Esophagus squamous epithelium (tissue), 5 donors: ENCODE measurements around the gene SIM1. TPM values are rescaled to one million over a fixed set of nuclear protein-coding genes. Genes with fewer than 3 reads are reported as not detected.

Experiments
- DNase-seq: peaks from one replicate; lab custom pipeline; 2025; lab: John Stamatoyannopoulos, UW
- H3K27ac ChIP-seq, 4 donors: fragments of 200-600 bp; sonication (generic); one replicate each; pipeline ENCODE4 v1.5.1; 2016 to 2019; ENCODE audit warnings: mild to moderate bottlenecking in 1 of 4
- H3K27me3 ChIP-seq, 4 donors: fragments of 200-600 bp; sonication (generic); 1 replicate in 3 of 4; 2 replicates in 1 of 4; pipeline versions ENCODE4 v1.5.1 to v1.6.0; 2017 to 2021; ENCODE audit warnings: antibody characterized with exemption in 1 of 4
- H3K36me3 ChIP-seq, 3 donors: fragments of 200-600 bp; sonication (generic); one replicate each; pipeline ENCODE4 v1.5.1; 2016 to 2019
- H3K4me1 ChIP-seq, 3 donors: fragments of 200-600 bp; sonication (generic); one replicate each; pipeline ENCODE4 v1.5.1; 2017 to 2019
- H3K4me3 ChIP-seq, 4 donors: fragments of 200-600 bp; sonication (generic); 1 replicate in 3 of 4; 2 replicates in 1 of 4; pipeline ENCODE4 v1.5.1; 2016 to 2019; ENCODE audit warnings: mild to moderate bottlenecking in 2 of 4, moderate library complexity in 1 of 4
- H3K9me3 ChIP-seq, 3 donors: fragments of 200-600 bp; sonication (generic); one replicate each; pipeline ENCODE4 v1.5.1; 2016 to 2019
- POLR2A ChIP-seq, 4 donors: fragments of 450-650 bp; IDR thresholded peaks; one replicate each; pipeline ENCODE4 v1.6.1; 2017; ENCODE audit warnings: antibody characterized with exemption in 4 of 4, mild to moderate bottlenecking in 4 of 4, moderate library complexity in 3 of 4
- WGBS, 2 donors: methylation state at CpG; one replicate each; pipeline ENCODE4 v1.1.5; 2018; 5-methylcytosine and 5-hydroxymethylcytosine counted together
- intact Hi-C: fragments of 100-400 bp; cut with DNase I; formaldehyde crosslinking; loops from one replicate; pipeline ENCODE4 v1.15.0; 2022
- total RNA-seq, 4 donors: library from RNA; depleted of rRNA; stranded (reverse); fragments of >200 nt; gene quantifications; one replicate each; pipeline ENCODE4 v1.1.0, GENCODE V29; 2016
- TF ChIP-seq, protein P1 (sequence below), 6 experiments: fragments of 450-650 bp in 4 of 6; fragments of 200-600 bp in 2 of 6; sonication (generic) in 2 of 6; IDR thresholded peaks; one replicate each; pipeline ENCODE4 v1.5.1; 2016 to 2019; ENCODE audit warnings: antibody characterized with exemption in 6 of 6, mild to moderate bottlenecking in 4 of 6, moderate library complexity in 4 of 6
- donor health status: DM: yes; HTN: yes; CAD: no.

SIM1 gene
- total RNA-seq, 4 donors from 2014 or later: under 0.01 TPM; not detected in 3

DNA sequence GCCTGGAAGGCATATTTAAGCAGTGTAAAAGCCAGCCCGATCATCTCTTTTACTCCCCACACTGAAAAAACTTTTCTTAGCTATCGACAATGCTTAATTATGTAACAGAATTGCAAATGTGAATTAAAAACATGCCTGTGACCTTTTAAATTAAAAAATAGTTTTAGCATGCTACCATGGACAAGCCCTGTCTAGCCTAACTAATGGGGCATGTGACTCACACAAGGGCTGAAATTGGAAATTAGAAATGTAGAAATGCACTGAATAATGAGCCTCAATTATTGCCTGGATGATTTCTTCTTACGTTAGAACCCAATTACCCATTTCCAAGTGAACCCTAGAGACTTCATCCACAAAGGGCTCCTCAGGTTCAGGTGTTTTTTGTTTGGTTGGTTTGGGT, 82.7 kb downstream of the SIM1 start:
- H3K36me3 ChIP-seq: no peaks in the 10 kb centered on the region
- H3K4me1 ChIP-seq: no peaks in the 10 kb centered on the region
- H3K4me3 ChIP-seq: no peak overlapping the region
- H3K27ac ChIP-seq: no peak overlapping the region
- 31 to 47% methylated on average over 3 of the region's 3 CpGs for WGBS, 2 donors
- no peak for DNase-seq
- intact Hi-C loops: no loop called here
- no peak for TF ChIP-seq POLR2A (IDR thresholded peaks at IDR 0.05)
- TF ChIP-seq, protein P1, sequence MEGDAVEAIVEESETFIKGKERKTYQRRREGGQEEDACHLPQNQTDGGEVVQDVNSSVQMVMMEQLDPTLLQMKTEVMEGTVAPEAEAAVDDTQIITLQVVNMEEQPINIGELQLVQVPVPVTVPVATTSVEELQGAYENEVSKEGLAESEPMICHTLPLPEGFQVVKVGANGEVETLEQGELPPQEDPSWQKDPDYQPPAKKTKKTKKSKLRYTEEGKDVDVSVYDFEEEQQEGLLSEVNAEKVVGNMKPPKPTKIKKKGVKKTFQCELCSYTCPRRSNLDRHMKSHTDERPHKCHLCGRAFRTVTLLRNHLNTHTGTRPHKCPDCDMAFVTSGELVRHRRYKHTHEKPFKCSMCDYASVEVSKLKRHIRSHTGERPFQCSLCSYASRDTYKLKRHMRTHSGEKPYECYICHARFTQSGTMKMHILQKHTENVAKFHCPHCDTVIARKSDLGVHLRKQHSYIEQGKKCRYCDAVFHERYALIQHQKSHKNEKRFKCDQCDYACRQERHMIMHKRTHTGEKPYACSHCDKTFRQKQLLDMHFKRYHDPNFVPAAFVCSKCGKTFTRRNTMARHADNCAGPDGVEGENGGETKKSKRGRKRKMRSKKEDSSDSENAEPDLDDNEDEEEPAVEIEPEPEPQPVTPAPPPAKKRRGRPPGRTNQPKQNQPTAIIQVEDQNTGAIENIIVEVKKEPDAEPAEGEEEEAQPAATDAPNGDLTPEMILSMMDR (IDR thresholded peaks at IDR 0.05): no peak
- no peaks in the 10 kb centered on the region for H3K9me3 ChIP-seq
- H3K27me3 ChIP-seq: no peaks in the 10 kb centered on the region

DNA sequence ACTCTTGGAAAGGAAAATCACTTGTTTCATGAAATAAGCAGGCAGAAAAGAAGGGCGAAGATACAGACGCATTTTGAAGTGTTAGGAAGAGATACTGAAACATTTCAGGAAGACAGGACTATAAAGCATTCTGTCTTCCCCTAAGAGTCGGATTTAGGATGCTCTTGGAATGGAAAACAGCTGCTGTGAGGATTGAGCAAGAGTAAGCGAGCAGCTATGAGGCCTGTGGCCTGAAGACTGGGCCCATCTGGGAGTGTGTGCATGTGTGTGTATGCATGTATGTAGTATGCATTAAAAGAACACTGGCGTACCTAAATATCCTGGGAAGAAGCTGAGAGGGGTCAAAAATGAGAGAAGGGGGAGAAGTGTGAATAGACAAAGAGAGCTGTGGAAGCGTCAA, 83.6 kb downstream of the SIM1 start:
- no peak overlapping the region for H3K27ac ChIP-seq
- no peaks in the 10 kb centered on the region for H3K27me3 ChIP-seq
- TF ChIP-seq, protein P1 (IDR thresholded peaks at IDR 0.05): no peak
- TF ChIP-seq POLR2A (IDR thresholded peaks at IDR 0.05): no peak
- no peak overlapping the region for H3K4me3 ChIP-seq
- H3K36me3 ChIP-seq: no peaks in the 10 kb centered on the region
- WGBS, 2 donors: 68 to 86% methylated on average over 6 of the region's 6 CpGs
- DNase-seq: no peak
- intact Hi-C loops: no loop called here
- H3K9me3 ChIP-seq: no peaks in the 10 kb centered on the region
- H3K4me1 ChIP-seq: no peaks in the 10 kb centered on the region

DNA sequence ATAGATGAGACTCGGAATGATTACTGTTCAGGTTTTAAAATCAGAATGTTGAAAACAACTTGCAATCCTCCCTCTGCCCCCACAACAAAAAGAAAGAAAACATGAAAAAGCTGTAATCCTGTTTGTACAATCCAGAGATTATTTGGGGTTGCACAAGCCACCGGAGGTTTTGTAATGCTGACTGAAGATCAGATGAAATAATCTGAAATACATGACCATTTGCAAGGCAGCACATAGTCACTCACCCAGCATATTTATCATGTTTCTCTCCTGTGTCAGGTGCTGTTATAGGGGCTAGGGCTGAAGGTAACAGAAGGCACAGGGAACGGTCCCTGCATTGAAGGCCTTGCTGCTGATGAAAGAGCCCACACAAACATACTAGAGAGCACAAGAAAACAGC, 85.3 kb downstream of the SIM1 start:
- H3K9me3 ChIP-seq: no peaks in the 10 kb centered on the region
- H3K27ac ChIP-seq: no peak overlapping the region
- no peak for TF ChIP-seq POLR2A (IDR thresholded peaks at IDR 0.05)
- TF ChIP-seq, protein P1 (IDR thresholded peaks at IDR 0.05): no peak
- no peak overlapping the region for H3K4me3 ChIP-seq
- 79 to 85% methylated on average over 3 of the region's 3 CpGs for WGBS, 2 donors
- no peaks in the 10 kb centered on the region for H3K27me3 ChIP-seq
- intact Hi-C loops: no loop called here
- no peaks in the 10 kb centered on the region for H3K4me1 ChIP-seq
- no peaks in the 10 kb centered on the region for H3K36me3 ChIP-seq
- no peak for DNase-seq

DNA sequence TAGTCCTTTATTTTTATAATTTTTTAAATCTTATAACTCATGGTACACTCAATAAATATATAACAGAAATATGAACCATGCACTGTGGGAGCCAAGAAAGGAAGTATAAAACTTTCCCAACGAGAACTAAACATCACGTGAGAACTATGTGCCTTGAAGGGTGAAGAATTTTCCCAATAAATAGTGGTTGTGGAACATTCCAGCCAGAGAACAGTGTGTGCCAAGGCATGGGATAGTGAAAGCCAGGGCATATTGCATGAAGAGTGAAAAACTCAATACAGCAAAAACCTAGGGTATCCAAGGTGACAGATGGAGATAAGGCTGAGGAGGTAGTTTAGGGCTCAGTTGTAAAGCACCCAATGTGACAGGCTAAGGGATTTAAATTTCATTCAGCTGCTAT, 86.1 kb downstream of the SIM1 start:
- Histone ChIP-seq H3K4me1 (no peaks in the 10 kb centered on the region), H3K9me3 (no peaks in the 10 kb centered on the region), H3K27me3 (no peaks in the 10 kb centered on the region), H3K36me3 (no peaks in the 10 kb centered on the region), H3K4me3 (no peak overlapping the region), H3K27ac (no peak overlapping the region)
- intact Hi-C loops: no loop called here
- no peak for DNase-seq
- TF ChIP-seq, protein P1 (IDR thresholded peaks at IDR 0.05): no peak
- TF ChIP-seq POLR2A (IDR thresholded peaks at IDR 0.05): no peak
- 84 to 86% methylated on average over 2 of the region's 2 CpGs for WGBS, 2 donors

DNA sequence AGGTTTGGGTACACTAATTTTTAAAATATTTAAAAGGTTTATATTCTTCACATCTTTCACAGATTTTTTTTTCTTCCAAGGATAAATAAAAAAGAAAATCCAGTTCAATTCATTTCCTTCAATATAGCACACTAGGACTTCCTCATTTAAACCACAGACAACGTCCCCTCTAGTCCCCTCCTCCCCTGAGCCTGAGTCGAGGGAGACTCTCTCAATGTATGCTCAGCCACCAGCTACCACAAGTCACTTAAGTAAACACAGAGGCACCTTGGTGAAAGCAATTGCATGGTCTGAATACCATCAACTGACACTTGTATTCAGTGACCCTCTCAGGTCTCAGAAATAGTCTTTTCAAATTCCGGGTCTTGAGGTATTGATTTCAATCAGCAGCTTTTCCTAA, 88.6 kb downstream of the SIM1 start:
- Histone ChIP-seq H3K27ac (no peak overlapping the region), H3K9me3 (no peaks in the 10 kb centered on the region), H3K27me3 (no peaks in the 10 kb centered on the region), H3K4me3 (no peak overlapping the region), H3K36me3 (no peaks in the 10 kb centered on the region), H3K4me1 (no peaks in the 10 kb centered on the region)
- 26 to 35% methylated on average over 3 of the region's 3 CpGs for WGBS, 2 donors
- intact Hi-C loops: no loop called here
- TF ChIP-seq POLR2A (IDR thresholded peaks at IDR 0.05): no peak
- TF ChIP-seq, protein P1 (IDR thresholded peaks at IDR 0.05): no peak
- DNase-seq: no peak
